SK-N-SH (cell line): Measurements from ENCODE around the gene COMMD10. TPM values are rescaled to one million over a fixed set of nuclear protein-coding genes. Genes with fewer than 3 reads are reported as not detected.

Source experiments
- CTCF ChIA-PET: fragments of 300-600, 350-600 bp; formaldehyde crosslinking; extraction: SDS; loops from one replicate; lab custom pipeline; 2021; lab: Yijun Ruan, JAX
- POLR2A ChIA-PET: fragments of 350-600 bp; sonication (Branson Sonifier 250); formaldehyde crosslinking; extraction: SDS; loops from one replicate; lab custom pipeline; 2020; ENCODE audit warnings: antibody characterized with exemption, inconsistent platforms; lab: Yijun Ruan, JAX
- DNase-seq: peaks from one replicate; pipeline ENCODE4 v3.0.0; 2012
- H2AFZ ChIP-seq: fragments of 200-600 bp; sonication (generic); 2 replicates; pipeline ENCODE4 v1.8.1; 2016; ENCODE audit warnings: antibody characterized with exemption, mild to moderate bottlenecking, low read depth
- H3F3A ChIP-seq: fragments of 200-600 bp; sonication (generic); replicated peaks from 2 replicates; pipeline ENCODE3; 2016; ENCODE audit warnings: antibody characterized with exemption, mild to moderate bottlenecking; ENCODE audit not compliant: insufficient read depth
- H3K27ac ChIP-seq, 2 experiments: fragments of 200-500 bp in 1 of 2; fragments of 200-600 bp in 1 of 2; sonication (Bioruptor generic) in 1 of 2; sonication (generic), shearing (Covaris generic) in 1 of 2; 2 replicates each; pipeline versions ENCODE4 v1.5.1 to v1.6.1; 2014 to 2016; ENCODE audit warnings: low read depth in 2 of 2, inconsistent platforms in 1 of 2, low read length in 1 of 2, mild to moderate bottlenecking in 1 of 2, mixed read lengths in 1 of 2
- H3K27me3 ChIP-seq: fragments of 200-600 bp; sonication (generic), shearing (Covaris generic); 2 replicates; pipeline ENCODE4 v1.6.1; 2016; ENCODE audit warnings: mixed run types; ENCODE audit not compliant: insufficient read depth
- H3K36me3 ChIP-seq, 2 experiments: fragments of 200-500 bp in 1 of 2; fragments of 200-600 bp in 1 of 2; sonication (Bioruptor generic) in 1 of 2; sonication (generic) in 1 of 2; replicated peaks in 1 of 2; 2 replicates each; pipeline versions ENCODE3 to v1.5.1; 2014 to 2016; ENCODE audit warnings: low read length in 1 of 2, mild to moderate bottlenecking in 1 of 2; ENCODE audit not compliant: insufficient read depth in 2 of 2, control insufficient read depth in 1 of 2
- H3K4me1 ChIP-seq, 2 experiments: fragments of 200-500 bp in 1 of 2; fragments of 200-600 bp in 1 of 2; sonication (Bioruptor generic) in 1 of 2; sonication (generic), shearing (Covaris generic) in 1 of 2; 2 replicates each; pipeline versions ENCODE4 v1.5.1 to v1.6.1; 2014 to 2016; ENCODE audit warnings: low read depth in 1 of 2, low read length in 1 of 2, mixed run types in 1 of 2; ENCODE audit not compliant: insufficient read depth in 2 of 2, control insufficient read depth in 1 of 2
- H3K4me2 ChIP-seq: fragments of 200-600 bp; sonication (generic), shearing (Covaris generic); 2 replicates; pipeline ENCODE4 v1.6.1; 2017; ENCODE audit warnings: mixed run types
- H3K4me3 ChIP-seq, 2 experiments: fragments of 200-500 bp in 1 of 2; fragments of 200-600 bp in 1 of 2; sonication (Bioruptor generic) in 1 of 2; sonication (generic), shearing (Covaris generic) in 1 of 2; 2 replicates each; pipeline versions ENCODE4 v1.5.1 to v1.8.1; 2014 to 2016; ENCODE audit warnings: low read depth in 2 of 2, inconsistent platforms in 1 of 2, low read length in 1 of 2, mild to moderate bottlenecking in 1 of 2, mixed read lengths in 1 of 2, moderate library complexity in 1 of 2
- H3K79me2 ChIP-seq: fragments of 200-600 bp; sonication (generic); 2 replicates; pipeline ENCODE4 v1.8.1; 2017; ENCODE audit warnings: mild to moderate bottlenecking; ENCODE audit not compliant: insufficient read depth
- H3K9ac ChIP-seq: fragments of 200-600 bp; sonication (generic); 2 replicates; pipeline ENCODE4 v1.6.1; 2017; ENCODE audit warnings: mixed run types
- H3K9me2 ChIP-seq: fragments of 200-600 bp; sonication (generic); 2 replicates; pipeline ENCODE4 v1.6.1; 2017; ENCODE audit warnings: mixed run types
- H3K9me3 ChIP-seq: fragments of 200-600 bp; sonication (generic); 2 replicates; pipeline ENCODE4 v1.6.1; 2017; ENCODE audit warnings: mixed run types, mild to moderate bottlenecking, moderate library complexity
- H4K20me1 ChIP-seq: fragments of 200-600 bp; sonication (generic); 2 replicates; pipeline ENCODE4 v1.6.1; 2017; ENCODE audit warnings: mild to moderate bottlenecking, mixed run types; ENCODE audit not compliant: insufficient read depth
- CHD2 ChIP-seq: fragments of 150-350 bp; IDR thresholded peaks from 2 replicates; pipeline ENCODE4 v1.6.1; 2018; ENCODE audit warnings: low read length; ENCODE audit not compliant: partially characterized antibody
- CTCF ChIP-seq: fragments of 200-600 bp; sonication (generic); IDR thresholded peaks from 2 replicates; pipeline ENCODE4 v1.6.1; 2017; ENCODE audit warnings: antibody characterized with exemption, mild to moderate bottlenecking, moderate library complexity
- ELF1 ChIP-seq: IDR thresholded peaks from 2 replicates; pipeline ENCODE4 v1.4.0; 2012
- EP300 ChIP-seq, 2 experiments: IDR thresholded peaks; 2 replicates each; pipeline versions ENCODE4 v1.4.0 to v1.6.1; 2012; ENCODE audit warnings: borderline replicate concordance in 1 of 2, low read depth in 1 of 2, low read length in 1 of 2
- FOXM1 ChIP-seq: IDR thresholded peaks from 2 replicates; pipeline ENCODE4 v1.4.0; 2012; ENCODE audit warnings: low read depth, mild to moderate bottlenecking
- GABPA ChIP-seq: IDR thresholded peaks from 2 replicates; pipeline ENCODE4 v1.4.0; 2012; ENCODE audit warnings: low read depth, mild to moderate bottlenecking
- GATA2 ChIP-seq: sonication (generic); formaldehyde crosslinking; IDR thresholded peaks from 2 replicates; pipeline ENCODE4 v1.5.0; 2020; ENCODE audit warnings: mild to moderate bottlenecking, missing genetic modification reagents
- IRF3 ChIP-seq: fragments of 150-350 bp; IDR thresholded peaks from 2 replicates; pipeline ENCODE4 v1.6.1; 2016; ENCODE audit warnings: mild to moderate bottlenecking, low read depth, low read length
- JUND ChIP-seq: IDR thresholded peaks from 2 replicates; pipeline ENCODE4 v1.4.0; 2012
- MEF2A ChIP-seq: IDR thresholded peaks from 2 replicates; pipeline ENCODE4 v1.4.0; 2012; ENCODE audit warnings: low read depth, borderline replicate concordance
- MXI1 ChIP-seq: IDR thresholded peaks from 2 replicates; pipeline ENCODE4 v1.6.1; 2012; ENCODE audit warnings: mild to moderate bottlenecking, low read depth, low read length, improper control_type of control experiment
- POLR2AphosphoS5 ChIP-seq: IDR thresholded peaks from 2 replicates; pipeline ENCODE4 v1.6.1; 2012; ENCODE audit warnings: low read depth, low read length
- RAD21 ChIP-seq: IDR thresholded peaks from 2 replicates; pipeline ENCODE4 v1.6.1; 2012; ENCODE audit warnings: mild to moderate bottlenecking, low read length
- REST ChIP-seq: IDR thresholded peaks from 2 replicates; pipeline ENCODE4 v1.6.1; 2012; ENCODE audit warnings: mild to moderate bottlenecking, low read depth, low read length, moderate library complexity
- RFX5 ChIP-seq: IDR thresholded peaks from 2 replicates; pipeline ENCODE4 v1.6.1; 2012; ENCODE audit warnings: mild to moderate bottlenecking, improper control_type of control experiment, low read length
- RXRA ChIP-seq: IDR thresholded peaks from 2 replicates; pipeline ENCODE4 v1.4.0; 2012; ENCODE audit warnings: low read depth, mild to moderate bottlenecking, borderline replicate concordance
- SIN3A ChIP-seq: IDR thresholded peaks from 2 replicates; pipeline ENCODE4 v1.6.1; 2012; ENCODE audit warnings: low read depth, mild to moderate bottlenecking, low read length, moderate library complexity, borderline replicate concordance
- SMC3 ChIP-seq: IDR thresholded peaks from 2 replicates; pipeline ENCODE4 v1.6.1; 2012; ENCODE audit warnings: low read depth, low read length, improper control_type of control experiment
- YY1 ChIP-seq: IDR thresholded peaks from 2 replicates; pipeline ENCODE4 v1.4.0; 2012; ENCODE audit warnings: low read depth, mild to moderate bottlenecking
- WGBS: methylation state at CpG from one replicate; pipeline ENCODE4 v1.1.6; 2017; ENCODE audit warnings: low lambda C conversion rate; 5-methylcytosine and 5-hydroxymethylcytosine counted together
- polyA plus RNA-seq, 3 experiments: library from polyadenylated mRNA; depleted of rRNA; stranded (reverse); fragments of >200 nt; gene quantifications; 2 replicates each; pipeline ENCODE4 v1.2.3, GENCODE V29; 2012
- TF ChIP-seq, protein P1 (sequence below): IDR thresholded peaks from 2 replicates; pipeline ENCODE4 v1.4.0; 2012; ENCODE audit warnings: low read depth, borderline replicate concordance

The COMMD10 gene
- polyA plus RNA-seq, 1 of the 3 experiments (the other 2 are of a cell fraction), result 9.4 TPM

GRCh38 chr5:116297296-116297814 lies 212.5 kb downstream of the COMMD10 start:
- Histone ChIP-seq H3K27ac (no peak overlapping the region), H3K9ac (no peak overlapping the region), H2AFZ (no peak overlapping the region), H3K9me3 (no peaks in the 10 kb centered on the region), H3K4me3 (no peak overlapping the region), H3F3A (no peaks in the 10 kb centered on the region), H3K9me2 (no peaks in the 10 kb centered on the region), H3K79me2 (no peaks in the 10 kb centered on the region), H4K20me1 (no peaks in the 10 kb centered on the region), H3K4me2 (no peak overlapping the region), H3K36me3 (peaks cover 12 to 16% of the 10 kb centered on the region in 2 experiments), H3K27me3 (no peaks in the 10 kb centered on the region), H3K4me1 (no peaks in the 10 kb centered on the region)
- DNase-seq, result no peak
- TF ChIP-seq POLR2AphosphoS5, result no peak
- TF ChIP-seq RFX5, result no peak
- no peak for TF ChIP-seq GATA2 (CRISPR knock-in tag)
- no peak for TF ChIP-seq SIN3A
- TF ChIP-seq MEF2A, result no peak
- TF ChIP-seq MXI1, result no peak
- no peak for TF ChIP-seq FOXM1
- no peak for TF ChIP-seq REST
- no peak for TF ChIP-seq CTCF
- no peak for TF ChIP-seq GABPA
- no peak for TF ChIP-seq RXRA
- no peak for TF ChIP-seq YY1
- no peak for TF ChIP-seq EP300 (IDR thresholded peaks at IDR 0.05; ENCODE audit: borderline replicate concordance in 1 of 2, low read depth in 1 of 2, low read length in 1 of 2)
- TF ChIP-seq, protein P1, sequence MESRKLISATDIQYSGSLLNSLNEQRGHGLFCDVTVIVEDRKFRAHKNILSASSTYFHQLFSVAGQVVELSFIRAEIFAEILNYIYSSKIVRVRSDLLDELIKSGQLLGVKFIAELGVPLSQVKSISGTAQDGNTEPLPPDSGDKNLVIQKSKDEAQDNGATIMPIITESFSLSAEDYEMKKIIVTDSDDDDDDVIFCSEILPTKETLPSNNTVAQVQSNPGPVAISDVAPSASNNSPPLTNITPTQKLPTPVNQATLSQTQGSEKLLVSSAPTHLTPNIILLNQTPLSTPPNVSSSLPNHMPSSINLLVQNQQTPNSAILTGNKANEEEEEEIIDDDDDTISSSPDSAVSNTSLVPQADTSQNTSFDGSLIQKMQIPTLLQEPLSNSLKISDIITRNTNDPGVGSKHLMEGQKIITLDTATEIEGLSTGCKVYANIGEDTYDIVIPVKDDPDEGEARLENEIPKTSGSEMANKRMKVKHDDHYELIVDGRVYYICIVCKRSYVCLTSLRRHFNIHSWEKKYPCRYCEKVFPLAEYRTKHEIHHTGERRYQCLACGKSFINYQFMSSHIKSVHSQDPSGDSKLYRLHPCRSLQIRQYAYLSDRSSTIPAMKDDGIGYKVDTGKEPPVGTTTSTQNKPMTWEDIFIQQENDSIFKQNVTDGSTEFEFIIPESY, result no peak
- no peak for TF ChIP-seq ELF1
- no peak for TF ChIP-seq SMC3
- no peak for TF ChIP-seq JUND
- TF ChIP-seq RAD21, result no peak
- TF ChIP-seq IRF3, result no peak
- no peak for TF ChIP-seq CHD2
- ChIA-PET POLR2A (no interaction called here), CTCF (no interaction called here)
- 85% methylated on average over 5 of the region's 5 CpGs for WGBS
